CD8-positive, alpha-beta memory T cell (primary cell): ENCODE data around the gene RIPOR3. TPM values are rescaled to one million over a fixed set of nuclear protein-coding genes. Genes with fewer than 3 reads are reported as not detected.
"Not testable (repeated sequence)": the region's sequence is repeated elsewhere in the genome, so short reads cannot be mapped to it uniquely, and the experiment has no call there.

Experiments
- CTCF ChIA-PET: fragments of 350-600 bp; sonication (Branson Sonifier 250); formaldehyde crosslinking; loops from one replicate; lab custom pipeline; 2021; ENCODE audit warnings: antibody characterized with exemption; lab: Charles Lee
- POLR2A ChIA-PET: fragments of 350-600 bp; sonication (Branson Sonifier 250); formaldehyde crosslinking; loops from one replicate; lab custom pipeline; 2021; ENCODE audit warnings: antibody characterized with exemption; lab: Charles Lee
- DNase-seq, 5 donors: peaks; one replicate each; pipeline versions ENCODE4 v3.0.0 to v3.0.0-alpha.2; 2020 to 2022; ENCODE audit warnings: mixed read lengths in 1 of 5
- H3K27ac ChIP-seq: one replicate; pipeline ENCODE4 v1.7.0; 2013; ENCODE audit warnings: low read depth, mild to moderate bottlenecking, low read length, moderate library complexity
- H3K27me3 ChIP-seq: 2 replicates; pipeline ENCODE4 v1.7.0; 2013; ENCODE audit warnings: low read length, mild to moderate bottlenecking; ENCODE audit not compliant: insufficient read depth, poor library complexity, severe bottlenecking
- H3K36me3 ChIP-seq: 2 replicates; pipeline ENCODE4 v1.7.0; 2013; ENCODE audit warnings: mild to moderate bottlenecking, low read length, moderate library complexity; ENCODE audit not compliant: insufficient read depth
- H3K4me1 ChIP-seq: 2 replicates; pipeline ENCODE4 v1.7.0; 2013; ENCODE audit warnings: mild to moderate bottlenecking, low read length, moderate library complexity; ENCODE audit not compliant: insufficient read depth
- H3K4me3 ChIP-seq: 2 replicates; pipeline ENCODE4 v1.7.0; 2013; ENCODE audit warnings: mild to moderate bottlenecking, low read length
- H3K9me3 ChIP-seq: 2 replicates; pipeline ENCODE4 v1.7.0; 2013; ENCODE audit warnings: mild to moderate bottlenecking, low read length
- H3K27ac Mint-ChIP-seq, 8 donors: one replicate each; pipeline ENCODE4 v1.8.0; 2020 to 2021; ENCODE audit warnings: mixed read lengths in 8 of 8, mild to moderate bottlenecking in 6 of 8, inconsistent platforms in 3 of 8, moderate library complexity in 3 of 8
- H3K27me3 Mint-ChIP-seq, 2 donors: one replicate each; pipeline ENCODE4 v1.8.0; 2020 to 2021; ENCODE audit warnings: mixed read lengths in 2 of 2, mild to moderate bottlenecking in 1 of 2, moderate library complexity in 1 of 2
- H3K36me3 Mint-ChIP-seq, 3 donors: one replicate each; pipeline ENCODE4 v1.8.0; 2020 to 2021; ENCODE audit warnings: mixed read lengths in 3 of 3, inconsistent platforms in 1 of 3, mild to moderate bottlenecking in 1 of 3
- H3K4me1 Mint-ChIP-seq, 3 donors: one replicate each; pipeline ENCODE4 v1.8.0; 2020 to 2021; ENCODE audit warnings: mixed read lengths in 3 of 3, inconsistent platforms in 1 of 3, mild to moderate bottlenecking in 1 of 3
- H3K4me3 Mint-ChIP-seq, 7 donors: one replicate each; pipeline ENCODE4 v1.8.0; 2020 to 2021; ENCODE audit warnings: mixed read lengths in 7 of 7, mild to moderate bottlenecking in 6 of 7, moderate library complexity in 4 of 7, inconsistent platforms in 2 of 7
- H3K9me3 Mint-ChIP-seq, 5 donors: one replicate each; pipeline ENCODE4 v1.8.0; 2020 to 2022; ENCODE audit warnings: mixed read lengths in 5 of 5, mild to moderate bottlenecking in 3 of 5, moderate library complexity in 2 of 5, inconsistent platforms in 1 of 5
- polyA plus RNA-seq: library from polyadenylated mRNA; unstranded; fragments of 300-500 nt; fragmentation: Illumina TruSeq; gene quantifications from one replicate; pipeline ENCODE4 v1.2.3, GENCODE V29; 2021
- total RNA-seq, 2 experiments: library from RNA; stranded (reverse); gene quantifications; one replicate each; pipeline ENCODE4 v1.2.3, GENCODE V29; 2021

RIPOR3 gene
- total and polyA plus RNA-seq, 3 experiments from 2014 or later = 1.8 TPM; not detected in 2

GRCh38 chr20:50569864-50570836, 121.2 kb downstream of the RIPOR3 start:
- peaks cover 48 to 80% (median 70%) of the 10 kb centered on the region in 3 donors for H3K4me1 Mint-ChIP-seq
- Histone ChIP-seq H3K27me3 (no peaks in the 10 kb centered on the region), H3K9me3 (no peaks in the 10 kb centered on the region), H3K4me1 (peaks cover 27% of the 10 kb centered on the region), H3K27ac (peak overlapping the region; percentile 18), H3K4me3 (no peak overlapping the region), H3K36me3 (peaks cover 48% of the 10 kb centered on the region)
- no peaks in the 10 kb centered on the region for H3K9me3 Mint-ChIP-seq
- peaks cover 0 to 95% (median 26%) of the 10 kb centered on the region in 3 donors for H3K36me3 Mint-ChIP-seq
- DNase-seq = peak in 1 of 5 donors; percentile 44
- H3K27ac Mint-ChIP-seq = peak overlapping the region; percentile 46 to 94 (median 77)
- ChIA-PET CTCF (interaction anchor here (0.7 to 1.6 kb wide), 8 partner anchors 19 to 384 kb away, joined by 3 to 6 read pairs (median 4); no protein-coding TSS in a partner anchor), POLR2A (interaction anchor here (0.6 kb wide), 1 partner anchor 8 kb away, joined by 3 read pairs; no protein-coding TSS in a partner anchor)
- peaks cover 0 to 2% of the 10 kb centered on the region in 2 donors for H3K27me3 Mint-ChIP-seq
- peak overlapping the region in 5 of 7 donors; percentile 18 to 65 (median 44) for H3K4me3 Mint-ChIP-seq

- H3K27me3 Mint-ChIP-seq, H3K9me3 Mint-ChIP-seq, POLR2A ChIA-PET, DNase-seq, H3K27ac ChIP-seq, H3K9me3 ChIP-seq, H3K4me3 ChIP-seq, H3K27me3 ChIP-seq: not testable (repeated sequence)
- H3K4me1 ChIP-seq = peaks cover 27% of the 10 kb centered on the region
- Mint-ChIP-seq H3K4me3 (peak overlapping the region in 1 of 7 donors; percentile 0), H3K36me3 (peaks cover 0 to 95% (median 25%) of the 10 kb centered on the region in 3 donors), H3K27ac (peak overlapping the region in 6 of 8 donors; percentile 56 to 94 (median 68)), H3K4me1 (peaks cover 46 to 80% (median 63%) of the 10 kb centered on the region in 3 donors)
- peaks cover 50% of the 10 kb centered on the region for H3K36me3 ChIP-seq
- CTCF ChIA-PET = interaction anchor here (0.9 to 1.6 kb wide), 3 partner anchors 19 to 56 kb away, joined by 3 to 6 read pairs (median 4); no protein-coding TSS in a partner anchor
Observed at GRCh38 chr20:50569487-50569863, 121.9 kb downstream of the RIPOR3 start.

- Mint-ChIP-seq H3K4me1 (peaks cover 46 to 78% (median 62%) of the 10 kb centered on the region in 3 donors), H3K27me3 (no peaks in the 10 kb centered on the region), H3K27ac (peak overlapping the region in 5 of 8 donors; percentile 24 to 72 (median 56)), H3K36me3 (peaks cover 0 to 90% (median 23%) of the 10 kb centered on the region in 3 donors), H3K4me3 (no peak overlapping the region), H3K9me3 (no peaks in the 10 kb centered on the region)
- H3K27me3 ChIP-seq = no peaks in the 10 kb centered on the region
- no peak overlapping the region for H3K4me3 ChIP-seq
- no peaks in the 10 kb centered on the region for H3K9me3 ChIP-seq
- ChIA-PET POLR2A (no interaction called here), CTCF (no interaction called here)
- H3K27ac ChIP-seq = no peak overlapping the region
- peaks cover 47% of the 10 kb centered on the region for H3K36me3 ChIP-seq
- no peak for DNase-seq
- H3K4me1 ChIP-seq = peaks cover 27% of the 10 kb centered on the region
Observed at GRCh38 chr20:50568549-50568942, 122.8 kb downstream of the RIPOR3 start.

GRCh38 chr20:50567860-50568548, 123.3 kb downstream of the RIPOR3 start:
- Mint-ChIP-seq H3K27ac (peak overlapping the region in 5 of 8 donors; percentile 53 to 90 (median 68)), H3K27me3 (no peaks in the 10 kb centered on the region), H3K36me3 (peaks cover 3 to 90% (median 28%) of the 10 kb centered on the region in 3 donors), H3K9me3 (no peaks in the 10 kb centered on the region), H3K4me1 (peaks cover 47 to 78% (median 67%) of the 10 kb centered on the region in 3 donors), H3K4me3 (no peak overlapping the region)
- peaks cover 47% of the 10 kb centered on the region for H3K36me3 ChIP-seq
- no peak overlapping the region for H3K27ac ChIP-seq
- CTCF ChIA-PET = no interaction called here
- peaks cover 27% of the 10 kb centered on the region for H3K4me1 ChIP-seq
- no peak overlapping the region for H3K4me3 ChIP-seq
- no peak for DNase-seq
- no peaks in the 10 kb centered on the region for H3K9me3 ChIP-seq
- H3K27me3 ChIP-seq = no peaks in the 10 kb centered on the region
- POLR2A ChIA-PET = no interaction called here

- H3K4me3 ChIP-seq = no peak overlapping the region
- no peaks in the 10 kb centered on the region for H3K9me3 ChIP-seq
- Mint-ChIP-seq H3K4me1 (peaks cover 51 to 78% (median 68%) of the 10 kb centered on the region in 3 donors), H3K27me3 (no peaks in the 10 kb centered on the region), H3K27ac (peak overlapping the region in 3 of 8 donors; percentile 22 to 83 (median 32)), H3K9me3 (no peaks in the 10 kb centered on the region), H3K4me3 (no peak overlapping the region), H3K36me3 (peaks cover 5 to 91% (median 36%) of the 10 kb centered on the region in 3 donors)
- peaks cover 52% of the 10 kb centered on the region for H3K36me3 ChIP-seq
- no peaks in the 10 kb centered on the region for H3K27me3 ChIP-seq
- H3K4me1 ChIP-seq = peaks cover 24% of the 10 kb centered on the region
- CTCF ChIA-PET = interaction anchor here (1.4 kb wide), 1 partner anchor 83 kb away, joined by 4 read pairs; no protein-coding TSS in a partner anchor
- no peak for DNase-seq
- POLR2A ChIA-PET = no interaction called here
- no peak overlapping the region for H3K27ac ChIP-seq
Observed at GRCh38 chr20:50565871-50566270, 125.5 kb downstream of the RIPOR3 start.

- Mint-ChIP-seq H3K4me1 (peaks cover 48 to 78% (median 67%) of the 10 kb centered on the region in 3 donors), H3K36me3 (peaks cover 5 to 88% (median 36%) of the 10 kb centered on the region in 3 donors), H3K4me3 (no peak overlapping the region), H3K9me3 (no peaks in the 10 kb centered on the region), H3K27ac (peak overlapping the region in 3 of 8 donors; percentile 21 to 83 (median 81)), H3K27me3 (no peaks in the 10 kb centered on the region)
- H3K27ac ChIP-seq = no peak overlapping the region
- ChIA-PET POLR2A (no interaction called here), CTCF (interaction anchor here (1.7 kb wide), 1 partner anchor 87 kb away, joined by 4 read pairs; no protein-coding TSS in a partner anchor)
- no peak overlapping the region for H3K4me3 ChIP-seq
- peaks cover 53% of the 10 kb centered on the region for H3K36me3 ChIP-seq
- H3K27me3 ChIP-seq = no peaks in the 10 kb centered on the region
- no peak for DNase-seq
- peaks cover 21% of the 10 kb centered on the region for H3K4me1 ChIP-seq
- no peaks in the 10 kb centered on the region for H3K9me3 ChIP-seq
Observed at GRCh38 chr20:50565383-50565782, 126.0 kb downstream of the RIPOR3 start.

- POLR2A ChIA-PET = interaction anchor here (0.6 to 1.2 kb wide), 3 partner anchors 21 to 871 kb away, joined by 3 to 9 read pairs (median 3); no protein-coding TSS in a partner anchor
- H3K4me3 Mint-ChIP-seq = no peak overlapping the region
- H3K27ac Mint-ChIP-seq = peak overlapping the region in 7 of 8 donors; percentile 23 to 81 (median 70)
- H3K9me3 Mint-ChIP-seq = no peaks in the 10 kb centered on the region
- H3K4me1 ChIP-seq = peaks cover 25% of the 10 kb centered on the region
- peaks cover 47% of the 10 kb centered on the region for H3K36me3 ChIP-seq
- no peaks in the 10 kb centered on the region for H3K27me3 Mint-ChIP-seq
- H3K4me1 Mint-ChIP-seq = peaks cover 44 to 77% (median 66%) of the 10 kb centered on the region in 3 donors
- no peak overlapping the region for H3K27ac ChIP-seq
- no peak for DNase-seq
- H3K4me3 ChIP-seq = no peak overlapping the region
- H3K36me3 Mint-ChIP-seq = peaks cover 5 to 77% (median 31%) of the 10 kb centered on the region in 3 donors
- CTCF ChIA-PET = no interaction called here
- no peaks in the 10 kb centered on the region for H3K27me3 ChIP-seq
- H3K9me3 ChIP-seq = no peaks in the 10 kb centered on the region
Observed at GRCh38 chr20:50563133-50563944, 128.0 kb downstream of the RIPOR3 start.
